IMR-90 (cell line): ENCODE results near the gene PIWIL4. TPM values are rescaled to one million over a fixed set of nuclear protein-coding genes. Genes with fewer than 3 reads are reported as not detected.

Source experiments
- ATAC-seq: fragments of 200-7000 bp; cut with Tn5 transposase; 2 replicates; pipeline ENCODE4 v1.9.1; 2020; ENCODE audit warnings: low read depth, mild to moderate bottlenecking, moderate library complexity
- BruUV-seq: library from RNA; stranded (reverse); fragments of 400-500 nt; replicated peaks from 2 replicates; lab custom pipeline; 2021; lab: Mats Ljungman, UMichigan
- CTCF ChIA-PET: fragments of 300-600 bp; formaldehyde crosslinking; extraction: SDS; loops from one replicate; lab custom pipeline; 2021; ENCODE audit warnings: antibody characterized with exemption; lab: Yijun Ruan, JAX
- POLR2A ChIA-PET: fragments of 300-600 bp; sonication (Branson Sonifier 250); formaldehyde crosslinking; loops from one replicate; lab custom pipeline; 2022; ENCODE audit warnings: antibody characterized with exemption; ENCODE audit not compliant: unreplicated experiment; lab: Charles Lee
- DNase-seq: peaks from one replicate; pipeline ENCODE4 v3.0.0; 2013
- H2AFZ ChIP-seq: replicated peaks from 2 replicates; pipeline ENCODE3; 2013; ENCODE audit warnings: low read length, mild to moderate bottlenecking; ENCODE audit not compliant: poor library complexity
- H2AK5ac ChIP-seq: 2 replicates; pipeline ENCODE4 v1.6.1; 2013; ENCODE audit warnings: low read depth, low read length, inconsistent platforms
- H2AK9ac ChIP-seq: replicated peaks from 2 replicates; pipeline ENCODE3; 2013; ENCODE audit warnings: mild to moderate bottlenecking, low read depth, low read length, moderate library complexity; ENCODE audit not compliant: poor library complexity
- H2BK120ac ChIP-seq: 2 replicates; pipeline ENCODE4 v1.6.1; 2013; ENCODE audit warnings: low read depth, low read length, inconsistent platforms
- H2BK15ac ChIP-seq: 3 replicates; pipeline ENCODE4 v1.6.1; 2013; ENCODE audit warnings: low read depth, low read length, inconsistent platforms
- H2BK20ac ChIP-seq: 2 replicates; pipeline ENCODE4 v1.6.1; 2013; ENCODE audit warnings: low read depth, mild to moderate bottlenecking, inconsistent platforms, low read length, moderate library complexity
- H2BK5ac ChIP-seq: 2 replicates; pipeline ENCODE4 v1.6.1; 2013; ENCODE audit warnings: mild to moderate bottlenecking, low read depth, low read length, inconsistent platforms; ENCODE audit not compliant: poor library complexity, severe bottlenecking
- H3K14ac ChIP-seq: replicated peaks from 2 replicates; pipeline ENCODE4 v1.6.1; 2013; ENCODE audit warnings: low read depth, low read length, inconsistent platforms
- H3K18ac ChIP-seq: 2 replicates; pipeline ENCODE4 v1.6.1; 2013; ENCODE audit warnings: low read depth, low read length, control low read depth
- H3K23ac ChIP-seq: 2 replicates; pipeline ENCODE4 v1.6.1; 2013; ENCODE audit warnings: low read depth, low read length, inconsistent platforms
- H3K27ac ChIP-seq: 2 replicates; pipeline ENCODE4 v1.5.1; 2013; ENCODE audit warnings: mild to moderate bottlenecking, control low read depth, low read length; ENCODE audit not compliant: insufficient read depth
- H3K27me3 ChIP-seq: 2 replicates; pipeline ENCODE4 v1.6.1; 2013; ENCODE audit warnings: low read length; ENCODE audit not compliant: control insufficient read depth, insufficient read depth
- H3K36me3 ChIP-seq: 2 replicates; pipeline ENCODE4 v1.6.1; 2013; ENCODE audit warnings: low read length, mixed read lengths; ENCODE audit not compliant: control insufficient read depth, insufficient read depth
- H3K4ac ChIP-seq: 2 replicates; pipeline ENCODE4 v1.6.1; 2013; ENCODE audit warnings: low read depth, low read length, inconsistent platforms
- H3K4me1 ChIP-seq: 2 replicates; pipeline ENCODE4 v1.6.1; 2013; ENCODE audit warnings: low read length, mixed read lengths; ENCODE audit not compliant: control insufficient read depth, insufficient read depth
- H3K4me2 ChIP-seq: 2 replicates; pipeline ENCODE4 v1.6.1; 2013; ENCODE audit warnings: low read depth, mild to moderate bottlenecking, control low read depth, low read length, moderate library complexity
- H3K4me3 ChIP-seq: 2 replicates; pipeline ENCODE4 v1.5.1; 2013; ENCODE audit warnings: low read depth, mild to moderate bottlenecking, control low read depth, low read length, moderate library complexity; ENCODE audit not compliant: insufficient read depth
- H3K56ac ChIP-seq: 2 replicates; pipeline ENCODE4 v1.6.1; 2013; ENCODE audit warnings: low read length, inconsistent platforms; ENCODE audit not compliant: insufficient read depth; ENCODE audit errors: extremely low read depth
- H3K79me1 ChIP-seq, 2 experiments: 2 replicates each; pipeline ENCODE4 v1.6.1; 2013; ENCODE audit warnings: low read length in 2 of 2, inconsistent platforms in 1 of 2, low read depth in 1 of 2
- H3K9ac ChIP-seq: 2 replicates; pipeline ENCODE4 v1.6.1; 2013; ENCODE audit warnings: low read depth, low read length, control low read depth
- H3K9me1 ChIP-seq: 2 replicates; pipeline ENCODE4 v1.6.1; 2013; ENCODE audit warnings: low read length, inconsistent platforms; ENCODE audit not compliant: insufficient read depth
- H3K9me3 ChIP-seq: 2 replicates; pipeline ENCODE4 v1.6.1; 2013; ENCODE audit warnings: low read length; ENCODE audit not compliant: control insufficient read depth, insufficient read depth
- H4K20me1 ChIP-seq: 2 replicates; pipeline ENCODE4 v1.6.1; 2013; ENCODE audit warnings: low read length, inconsistent platforms; ENCODE audit not compliant: insufficient read depth
- H4K5ac ChIP-seq: 2 replicates; pipeline ENCODE4 v1.6.1; 2013; ENCODE audit warnings: mild to moderate bottlenecking, low read depth, low read length, control low read depth
- H4K8ac ChIP-seq, 2 experiments: 2 replicates each; pipeline ENCODE4 v1.6.1; 2013; ENCODE audit warnings: low read depth in 2 of 2, low read length in 2 of 2, control low read depth in 1 of 2, inconsistent platforms in 1 of 2
- H4K91ac ChIP-seq: 2 replicates; pipeline ENCODE4 v1.6.1; 2013; ENCODE audit warnings: low read depth, low read length, inconsistent platforms; ENCODE audit not compliant: insufficient read depth
- BHLHE40 ChIP-seq: fragments of 150-350 bp; IDR thresholded peaks from 2 replicates; pipeline ENCODE4 v1.6.1; 2016; ENCODE audit warnings: mild to moderate bottlenecking, low read depth, low read length
- CEBPB ChIP-seq: IDR thresholded peaks from 2 replicates; pipeline ENCODE4 v1.6.1; 2012; ENCODE audit warnings: low read depth, low read length, improper control_type of control experiment
- CHD1 ChIP-seq: IDR thresholded peaks from 2 replicates; pipeline ENCODE4 v1.6.1; 2012; ENCODE audit warnings: low read depth, low read length, improper control_type of control experiment
- FOS ChIP-seq: fragments of 150-350 bp; IDR thresholded peaks from 2 replicates; pipeline ENCODE4 v1.6.1; 2016; ENCODE audit warnings: low read depth, low read length
- MAFK ChIP-seq: IDR thresholded peaks from 2 replicates; pipeline ENCODE4 v1.6.1; 2012; ENCODE audit warnings: low read depth, low read length, improper control_type of control experiment
- MAZ ChIP-seq: IDR thresholded peaks from 2 replicates; pipeline ENCODE4 v1.6.1; 2012; ENCODE audit warnings: low read depth, mild to moderate bottlenecking, low read length, improper control_type of control experiment, moderate library complexity, borderline replicate concordance
- MXI1 ChIP-seq: IDR thresholded peaks from 2 replicates; pipeline ENCODE4 v1.6.1; 2012; ENCODE audit warnings: low read depth, mild to moderate bottlenecking, low read length, moderate library complexity, borderline replicate concordance
- NFE2L2 ChIP-seq: fragments of 150-350 bp; IDR thresholded peaks from 2 replicates; pipeline ENCODE4 v1.6.1; 2016; ENCODE audit warnings: low read depth, mild to moderate bottlenecking, low read length
- POLR2A ChIP-seq: IDR thresholded peaks from 2 replicates; pipeline ENCODE4 v1.6.1; 2012; ENCODE audit warnings: mild to moderate bottlenecking, low read depth, low read length
- RAD21 ChIP-seq: IDR thresholded peaks from 2 replicates; pipeline ENCODE4 v1.6.1; 2012; ENCODE audit warnings: low read length, improper control_type of control experiment
- RCOR1 ChIP-seq: IDR thresholded peaks from 2 replicates; pipeline ENCODE4 v1.6.1; 2012; ENCODE audit warnings: mild to moderate bottlenecking, low read length, improper control_type of control experiment; ENCODE audit not compliant: insufficient replicate concordance
- RFX5 ChIP-seq: IDR thresholded peaks from 2 replicates; pipeline ENCODE4 v1.8.0; 2012; ENCODE audit warnings: low read depth, mild to moderate bottlenecking, low read length, moderate library complexity
- SMC3 ChIP-seq: fragments of 150-350 bp; IDR thresholded peaks from 2 replicates; pipeline ENCODE4 v1.6.1; 2016; ENCODE audit warnings: low read depth, mild to moderate bottlenecking, antibody characterized with exemption, low read length, moderate library complexity
- WGBS, 2 experiments: methylation state at CpG; one replicate each; pipeline versions ENCODE4 v1.1.5 to v1.1.7; 2013; ENCODE audit warnings: missing lambda C conversion rate in 2 of 2; ENCODE audit not compliant: insufficient read length in 1 of 2; ENCODE audit errors: extremely low coverage in 2 of 2; 5-methylcytosine and 5-hydroxymethylcytosine counted together
- dilution Hi-C: fragments of 300-500 bp; cut with HindIII; formaldehyde crosslinking; loops from one replicate; pipeline ENCODE4 v1.14.3; 2018; ENCODE audit warnings: low sequenced_read_pairs; ENCODE audit not compliant: unreplicated experiment
- in situ Hi-C: fragments of 300-500 bp; cut with MboI; formaldehyde crosslinking; loops from 3 replicates; pipeline ENCODE4 v1.14.3; 2019; ENCODE audit warnings: low sequenced_read_pairs, inconsistent platforms, mixed read lengths
- intact Hi-C: fragments of 100-400 bp; cut with micrococcal nuclease; formaldehyde crosslinking; loops from 2 replicates; pipeline ENCODE4 v1.10.0; 2022
- polyA plus RNA-seq, 3 experiments: library from polyadenylated mRNA; depleted of rRNA; stranded (reverse); fragments of >200 nt; gene quantifications; 2 replicates each; pipeline ENCODE4 v1.2.3, GENCODE V29; 2012; ENCODE audit warnings: low replicate concordance in 1 of 3
- total RNA-seq: library from RNA; depleted of rRNA; stranded (reverse); fragments of >200 nt; gene quantifications from 2 replicates; pipeline ENCODE4 v1.2.3, GENCODE V29; 2012
- TF ChIP-seq, protein P1 (sequence below): fragments of 150-350 bp; IDR thresholded peaks from 2 replicates; pipeline ENCODE4 v1.6.1; 2016; ENCODE audit warnings: low read depth, mild to moderate bottlenecking, low read length, moderate library complexity, borderline replicate concordance
- TF ChIP-seq, protein P2 (sequence below): fragments of 150-350 bp; IDR thresholded peaks from 2 replicates; pipeline ENCODE4 v1.6.1; 2017; ENCODE audit warnings: mild to moderate bottlenecking, antibody characterized with exemption, low read length, low read depth
- TF ChIP-seq, protein P3 (sequence below): conservative IDR thresholded peaks from 2 replicates; pipeline ENCODE4 v1.5.1; 2012; ENCODE audit warnings: mild to moderate bottlenecking, low read depth, low read length, improper control_type of control experiment

PIWIL4 gene
- total and polyA plus RNA-seq, 2 of the 4 experiments (the other 2 are of a cell fraction), result 0.72 to 1.3 TPM

DNA sequence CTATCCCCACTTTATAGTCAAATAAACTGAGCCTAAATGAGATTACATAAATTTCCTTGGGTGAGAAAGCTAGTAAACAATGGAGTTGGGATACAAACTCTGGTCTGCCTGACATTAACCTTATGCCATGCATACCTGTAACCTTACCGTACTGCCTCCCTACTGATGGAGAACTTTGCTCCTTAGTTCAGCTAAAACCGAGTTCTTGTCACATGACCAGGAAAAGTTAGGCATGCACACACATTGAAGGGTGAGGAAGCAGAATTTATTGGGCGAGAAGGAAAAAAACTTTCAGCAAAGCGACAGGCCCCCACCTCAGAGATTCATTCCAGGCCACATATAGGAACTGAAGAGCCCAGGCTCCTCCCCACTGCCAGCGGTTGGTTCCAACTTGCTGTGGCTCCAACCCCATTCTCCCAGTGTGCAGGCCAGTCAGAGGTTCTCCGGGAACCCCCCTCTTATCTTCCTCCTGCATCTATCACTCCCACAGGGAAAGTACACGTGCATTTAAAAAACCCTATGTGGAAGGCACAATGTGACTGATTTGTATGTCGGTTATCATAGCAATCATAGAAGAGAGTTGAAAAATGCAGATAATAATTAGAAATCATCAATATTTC lies 3.2 kb upstream of the PIWIL4 start:
- H2AK5ac ChIP-seq, result no peak overlapping the region
- dilution Hi-C loops (no loop called here), intact Hi-C loops (loop anchor here (1.0 kb wide), 1 partner anchor 45 kb away; no protein-coding TSS in a partner anchor), in situ Hi-C loops (no loop called here)
- ChIA-PET CTCF (interaction anchor here (0.7 kb wide), 1 partner anchor 38 kb away, joined by 4 read pairs; no protein-coding TSS in a partner anchor), POLR2A (no interaction called here)
- no peaks in the 10 kb centered on the region for H4K20me1 ChIP-seq
- peaks cover 7% of the 10 kb centered on the region for H3K9me1 ChIP-seq
- 50% methylated on average over 1 of the region's 8 CpGs; no CpG with 5 or more reads in 1 of the 2 experiments for WGBS, 2 experiments
- H3K79me1 ChIP-seq, result peaks cover 0 to 4% of the 10 kb centered on the region in 2 experiments; a peak in 1 of 4 replicates
- no peak overlapping the region for H4K5ac ChIP-seq
- H3K4me1 ChIP-seq, result peaks cover 4% of the 10 kb centered on the region
- no peak overlapping the region for H2AK9ac ChIP-seq
- no peak overlapping the region for H3K4me3 ChIP-seq
- no peak overlapping the region for H3K27ac ChIP-seq
- H4K91ac ChIP-seq, result no peak overlapping the region
- DNase-seq (no peak), ATAC-seq (peak; percentile 7; the same call in 1 of the 2 replicates)
- H3K36me3 ChIP-seq, result no peaks in the 10 kb centered on the region
- TF ChIP-seq CHD1, result no peak
- TF ChIP-seq RCOR1, result no peak
- no peak for TF ChIP-seq RFX5
- TF ChIP-seq NFE2L2, result no peak
- no peak for TF ChIP-seq CEBPB
- TF ChIP-seq, protein P1, sequence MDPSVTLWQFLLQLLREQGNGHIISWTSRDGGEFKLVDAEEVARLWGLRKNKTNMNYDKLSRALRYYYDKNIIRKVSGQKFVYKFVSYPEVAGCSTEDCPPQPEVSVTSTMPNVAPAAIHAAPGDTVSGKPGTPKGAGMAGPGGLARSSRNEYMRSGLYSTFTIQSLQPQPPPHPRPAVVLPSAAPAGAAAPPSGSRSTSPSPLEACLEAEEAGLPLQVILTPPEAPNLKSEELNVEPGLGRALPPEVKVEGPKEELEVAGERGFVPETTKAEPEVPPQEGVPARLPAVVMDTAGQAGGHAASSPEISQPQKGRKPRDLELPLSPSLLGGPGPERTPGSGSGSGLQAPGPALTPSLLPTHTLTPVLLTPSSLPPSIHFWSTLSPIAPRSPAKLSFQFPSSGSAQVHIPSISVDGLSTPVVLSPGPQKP, result no peak
- no peak for TF ChIP-seq POLR2A
- TF ChIP-seq MXI1, result no peak
- TF ChIP-seq, protein P2, sequence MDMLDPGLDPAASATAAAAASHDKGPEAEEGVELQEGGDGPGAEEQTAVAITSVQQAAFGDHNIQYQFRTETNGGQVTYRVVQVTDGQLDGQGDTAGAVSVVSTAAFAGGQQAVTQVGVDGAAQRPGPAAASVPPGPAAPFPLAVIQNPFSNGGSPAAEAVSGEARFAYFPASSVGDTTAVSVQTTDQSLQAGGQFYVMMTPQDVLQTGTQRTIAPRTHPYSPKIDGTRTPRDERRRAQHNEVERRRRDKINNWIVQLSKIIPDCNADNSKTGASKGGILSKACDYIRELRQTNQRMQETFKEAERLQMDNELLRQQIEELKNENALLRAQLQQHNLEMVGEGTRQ, result no peak
- no peak for TF ChIP-seq BHLHE40
- no peak for TF ChIP-seq MAFK
- TF ChIP-seq RAD21, result no peak
- TF ChIP-seq, protein P3, sequence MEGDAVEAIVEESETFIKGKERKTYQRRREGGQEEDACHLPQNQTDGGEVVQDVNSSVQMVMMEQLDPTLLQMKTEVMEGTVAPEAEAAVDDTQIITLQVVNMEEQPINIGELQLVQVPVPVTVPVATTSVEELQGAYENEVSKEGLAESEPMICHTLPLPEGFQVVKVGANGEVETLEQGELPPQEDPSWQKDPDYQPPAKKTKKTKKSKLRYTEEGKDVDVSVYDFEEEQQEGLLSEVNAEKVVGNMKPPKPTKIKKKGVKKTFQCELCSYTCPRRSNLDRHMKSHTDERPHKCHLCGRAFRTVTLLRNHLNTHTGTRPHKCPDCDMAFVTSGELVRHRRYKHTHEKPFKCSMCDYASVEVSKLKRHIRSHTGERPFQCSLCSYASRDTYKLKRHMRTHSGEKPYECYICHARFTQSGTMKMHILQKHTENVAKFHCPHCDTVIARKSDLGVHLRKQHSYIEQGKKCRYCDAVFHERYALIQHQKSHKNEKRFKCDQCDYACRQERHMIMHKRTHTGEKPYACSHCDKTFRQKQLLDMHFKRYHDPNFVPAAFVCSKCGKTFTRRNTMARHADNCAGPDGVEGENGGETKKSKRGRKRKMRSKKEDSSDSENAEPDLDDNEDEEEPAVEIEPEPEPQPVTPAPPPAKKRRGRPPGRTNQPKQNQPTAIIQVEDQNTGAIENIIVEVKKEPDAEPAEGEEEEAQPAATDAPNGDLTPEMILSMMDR, result no peak
- TF ChIP-seq MAZ, result no peak
- no peak for TF ChIP-seq FOS
- no peak for TF ChIP-seq SMC3
- no peak overlapping the region for H3K9ac ChIP-seq
- no peak overlapping the region for H3K23ac ChIP-seq
- H3K4ac ChIP-seq, result no peak overlapping the region
- no peak overlapping the region for H3K4me2 ChIP-seq
- no TSS peak for BruUV-seq
- no peak overlapping the region for H3K56ac ChIP-seq
- no peak overlapping the region for H3K14ac ChIP-seq
- no peak overlapping the region for H2BK5ac ChIP-seq
- no peaks in the 10 kb centered on the region for H3K27me3 ChIP-seq
- H4K8ac ChIP-seq, result no peak overlapping the region
- no peak overlapping the region for H3K18ac ChIP-seq
- H2BK120ac ChIP-seq, result no peak overlapping the region
- H2BK15ac ChIP-seq, result no peak overlapping the region
- no peak overlapping the region for H2BK20ac ChIP-seq
- H2AFZ ChIP-seq, result no peak overlapping the region
- H3K9me3 ChIP-seq, result no peaks in the 10 kb centered on the region
